NCI-H82 (cell line): Measurements from ENCODE around the gene ANAPC5.
"Not testable (repeated sequence)": the region's sequence is repeated elsewhere in the genome, so short reads cannot be mapped to it uniquely, and the experiment has no call there.

Source experiments
- DNase-seq: peaks from one replicate; lab custom pipeline; 2025; lab: John Stamatoyannopoulos, UW

The ANAPC5 gene

GRCh38 chr12:121310231-121310630 is 42.0 kb downstream of the ANAPC5 start:
- DNase-seq, result not testable (repeated sequence)

DNA sequence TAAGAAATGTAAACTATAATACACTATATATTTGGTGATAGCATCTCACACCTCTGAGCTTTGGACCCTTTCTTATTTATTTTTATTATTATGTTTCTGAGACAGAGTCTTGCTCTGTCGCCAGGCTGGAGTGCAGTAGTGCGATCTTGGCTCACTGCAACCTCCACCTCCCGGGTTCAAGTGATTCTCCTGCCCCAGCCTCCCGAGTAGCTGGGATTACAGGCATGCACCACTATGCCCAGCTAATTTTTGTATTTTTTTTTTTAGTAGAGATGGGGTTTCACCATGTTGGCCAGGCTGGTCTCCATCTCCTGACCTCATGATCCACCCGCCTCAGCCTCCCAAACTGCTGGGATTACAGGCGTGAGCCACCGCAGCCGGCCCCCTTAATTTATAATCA is 44.8 kb downstream of the ANAPC5 start:
- not testable (repeated sequence) for DNase-seq

GRCh38 chr12:121304306-121304705 is 47.9 kb downstream of the ANAPC5 start:
- no peak for DNase-seq

- DNase-seq, result no peak
Observed at GRCh38 chr12:121301876-121302275, 50.3 kb downstream of the ANAPC5 start.

GRCh38 chr12:121300083-121300819 is 52.0 kb downstream of the ANAPC5 start:
- no peak for DNase-seq

GRCh38 chr12:121299662-121300061 is 52.5 kb downstream of the ANAPC5 start:
- no peak for DNase-seq

DNA sequence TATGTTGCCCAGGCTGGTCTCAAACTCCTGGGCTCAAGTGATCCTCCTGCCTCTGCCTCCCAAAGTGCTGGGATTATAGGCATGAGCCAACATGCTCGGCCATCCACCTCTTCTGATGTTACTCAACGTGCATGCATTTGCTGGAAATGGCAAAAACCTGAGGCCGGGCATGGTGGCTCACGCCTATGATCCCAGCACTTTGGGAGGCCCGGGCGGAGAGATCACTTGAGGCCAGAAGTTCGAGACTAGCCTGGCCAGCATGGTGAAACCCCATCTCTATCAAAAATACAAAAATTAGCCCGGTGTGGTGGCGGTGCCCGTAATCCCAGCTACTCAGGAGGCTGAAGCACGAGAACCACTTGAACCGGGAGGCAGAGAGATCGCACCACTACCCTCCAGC is 53.8 kb downstream of the ANAPC5 start:
- not testable (repeated sequence) for DNase-seq

DNA sequence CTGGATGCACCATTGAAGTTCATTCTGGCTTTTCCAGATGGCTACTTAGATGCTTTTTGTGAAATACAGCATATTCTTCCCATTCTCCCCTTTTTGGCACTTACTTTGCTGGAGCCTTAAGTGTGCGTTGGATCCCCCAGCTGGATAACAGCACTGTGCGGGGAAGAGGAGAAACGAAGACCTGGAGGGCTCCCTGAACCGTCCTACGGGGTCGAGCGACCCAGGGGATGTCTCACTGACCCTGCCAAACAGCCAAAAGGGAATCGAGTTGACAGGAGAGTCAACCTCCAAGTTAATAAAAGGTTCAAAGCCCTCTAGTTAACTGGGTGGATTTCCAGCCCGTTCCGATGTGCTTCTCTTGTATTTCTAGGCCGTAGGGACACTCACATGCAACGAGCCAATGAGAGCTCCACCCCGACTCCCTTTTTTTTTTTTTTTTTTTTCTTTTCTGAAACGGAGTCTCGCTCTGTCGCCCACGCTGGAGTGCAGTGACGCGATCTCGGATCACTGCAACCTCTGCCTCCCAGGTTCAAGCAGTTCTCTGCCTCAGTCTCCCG is 54.7 kb downstream of the ANAPC5 start:
- peak; percentile 58 for DNase-seq

DNA sequence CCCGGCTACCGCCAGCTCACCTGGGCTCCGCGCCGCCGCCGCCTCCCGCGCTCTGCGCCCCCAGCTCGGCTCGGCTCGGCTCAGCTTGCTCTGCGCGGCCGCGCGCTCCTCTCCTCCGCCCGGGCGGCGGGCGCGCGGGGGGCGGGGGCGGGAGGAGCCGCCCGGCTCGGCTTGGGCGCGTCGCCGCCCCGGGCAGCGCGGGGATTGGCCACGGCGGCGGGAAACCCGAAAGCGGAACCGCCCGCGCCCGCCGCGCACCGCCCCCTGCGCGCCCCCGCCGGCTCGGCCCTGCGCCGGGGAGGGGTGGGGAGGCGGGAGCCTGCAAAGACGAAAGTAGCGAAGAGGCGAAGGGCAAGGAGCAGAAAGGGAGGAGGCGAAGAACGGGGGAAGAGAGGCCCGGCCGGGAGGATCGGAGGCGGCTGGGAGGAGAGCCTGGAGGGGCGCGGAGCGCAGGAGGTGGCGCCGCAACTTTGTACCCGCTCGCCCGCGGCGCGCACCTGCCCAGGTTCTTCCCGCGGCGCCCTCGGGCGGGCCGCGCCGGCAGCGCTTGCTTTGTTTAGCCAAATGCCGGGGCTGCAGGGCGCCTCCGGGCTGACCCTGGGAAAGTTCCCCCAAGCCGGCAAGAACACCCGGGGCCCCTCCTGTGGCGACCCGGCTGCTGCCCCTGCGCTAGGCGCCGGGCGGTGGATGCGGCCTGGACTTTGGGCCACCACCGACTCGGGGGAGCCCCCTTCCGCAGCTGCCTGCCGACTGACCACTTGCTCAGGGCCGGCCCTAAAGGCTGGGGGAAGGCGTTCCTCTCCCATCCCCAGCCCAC is 55.4 kb downstream of the ANAPC5 start, which contains the start of gene CAMKK2:
CAMKK2 (minus strand) TSS at position 92 of the 817 bp plus-strand sequence. CDS start 22,183 bp downstream, outside the sequence.
- peak; percentile 88 for DNase-seq

- DNase-seq, result peak; percentile 59
Observed at GRCh38 chr12:121295746-121296617, 56.2 kb downstream of the ANAPC5 start.

GRCh38 chr12:121295116-121295745 is 57.0 kb downstream of the ANAPC5 start:
- peak; percentile 75 for DNase-seq

GRCh38 chr12:121294151-121294889 is 57.9 kb downstream of the ANAPC5 start:
- no peak for DNase-seq

- DNase-seq, result no peak
Observed at GRCh38 chr12:121293603-121294002, 58.6 kb downstream of the ANAPC5 start.

DNA sequence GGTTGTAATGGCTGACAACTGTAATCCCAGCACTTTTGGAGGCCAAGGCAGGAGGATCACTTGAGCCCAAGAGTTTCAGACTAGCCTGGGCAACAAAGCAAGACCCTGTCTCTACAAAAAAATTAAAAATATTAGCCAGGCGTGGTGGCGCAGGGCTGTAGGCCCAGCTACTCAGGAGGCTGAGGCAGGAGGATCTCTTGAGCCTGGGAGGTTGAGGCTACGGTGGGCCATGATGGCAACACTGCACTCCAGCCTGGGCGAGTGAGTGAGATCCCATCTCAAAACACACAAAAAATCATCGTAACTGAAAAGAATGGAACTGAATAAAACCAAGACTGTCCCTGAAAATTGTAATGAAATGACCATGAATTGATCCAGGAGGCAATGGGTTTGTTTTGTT is 61.8 kb downstream of the ANAPC5 start:
- DNase-seq, result no peak

DNA sequence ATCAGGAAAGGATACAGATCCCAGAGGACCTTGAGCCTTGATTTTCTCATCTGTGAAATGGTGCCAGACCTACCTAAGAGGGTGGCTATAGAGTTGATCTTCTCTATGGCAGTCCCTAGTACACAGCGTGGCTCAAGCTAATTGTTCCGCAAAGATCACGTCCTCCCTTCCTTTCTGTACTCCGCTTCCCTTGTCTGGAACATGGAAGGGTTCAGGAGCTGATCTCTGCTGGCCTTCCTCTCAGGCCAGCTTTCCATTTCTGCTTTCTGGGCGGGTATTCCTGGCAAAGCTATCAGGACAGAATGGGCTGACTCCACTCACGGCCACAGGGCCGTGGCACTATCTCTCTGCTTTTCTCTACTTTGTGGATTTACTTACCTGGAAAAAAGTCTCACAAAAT is 62.2 kb downstream of the ANAPC5 start:
- DNase-seq, result no peak

- no peak for DNase-seq
Observed at GRCh38 chr12:121288986-121289385, 63.2 kb downstream of the ANAPC5 start.

DNA sequence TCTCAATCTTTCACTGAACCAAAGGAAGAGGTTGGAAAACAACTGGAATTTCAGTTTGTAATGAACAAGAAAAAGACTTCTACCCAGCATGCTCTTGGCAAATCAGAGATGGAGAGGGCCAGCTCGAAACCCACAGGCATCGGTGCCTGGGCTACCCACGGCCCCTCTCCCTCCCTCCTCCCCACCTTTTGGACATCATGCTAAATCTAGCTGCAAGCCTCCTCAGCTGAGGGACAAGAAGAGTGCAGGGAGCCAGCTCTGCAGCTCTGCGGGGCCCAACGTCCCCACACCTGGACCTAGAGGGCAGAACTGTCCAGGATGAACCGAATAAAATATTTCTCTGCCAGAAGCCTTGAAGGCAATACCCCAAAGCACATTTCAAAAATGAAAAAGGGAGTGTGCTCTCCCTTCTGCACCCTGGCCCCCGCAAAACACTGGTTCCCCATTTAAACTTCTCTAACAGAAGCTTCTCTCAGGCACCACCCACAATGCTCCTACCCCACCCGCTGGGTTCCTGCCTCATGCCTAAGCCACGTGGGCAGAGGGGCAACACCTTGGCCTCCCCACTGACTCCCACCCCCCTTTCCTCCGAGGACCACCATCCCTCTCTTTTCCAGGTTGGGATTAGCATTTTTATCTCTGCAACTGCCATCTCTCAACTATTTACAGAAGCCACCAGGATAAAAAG is 63.9 kb downstream of the ANAPC5 start:
- DNase-seq, result no peak

DNA sequence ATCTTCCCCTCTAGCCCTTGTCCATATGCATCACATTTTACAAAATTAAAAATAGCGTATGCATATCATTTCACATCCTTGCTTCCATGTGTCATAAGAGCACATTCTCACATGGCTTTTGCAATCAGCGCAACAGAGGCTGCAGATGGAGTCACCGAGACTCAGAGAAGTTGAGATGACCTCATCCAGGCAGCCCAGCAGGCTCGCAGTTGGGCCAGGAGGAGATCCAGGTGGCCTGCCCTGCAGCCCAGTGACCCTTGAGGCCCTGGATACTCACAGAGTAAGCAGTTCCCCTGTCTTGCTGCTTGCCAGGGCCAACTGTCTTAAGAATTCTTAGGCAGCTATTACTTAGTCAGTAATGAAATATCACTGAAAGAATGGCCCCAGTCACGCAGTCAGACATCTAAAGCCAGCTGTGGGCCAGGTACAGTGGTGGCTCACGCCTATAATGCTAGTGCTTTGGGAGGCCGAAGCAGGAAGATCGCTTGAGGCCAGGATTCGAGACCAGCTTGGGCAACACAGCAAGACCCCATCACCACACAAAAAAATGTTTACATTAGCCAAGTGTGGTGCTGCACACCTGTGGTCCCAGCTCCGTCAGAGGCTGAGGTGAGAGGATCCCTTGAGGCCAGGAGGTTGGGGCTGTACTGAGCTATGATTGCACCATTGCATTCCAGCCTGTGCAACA is 64.8 kb downstream of the ANAPC5 start:
- DNase-seq, result no peak

- no peak for DNase-seq
Observed at GRCh38 chr12:121285856-121286255, 66.4 kb downstream of the ANAPC5 start.
